ACC112 (cell line): ENCODE results near the gene C10orf105.

Source experiments
- H2AFZ ChIP-seq: fragments of 200-600 bp; sonication (generic); one replicate; pipeline ENCODE4 v1.6.0; 2017; ENCODE audit warnings: antibody characterized with exemption, low read length; ENCODE audit not compliant: unreplicated experiment
- H3K27ac ChIP-seq: fragments of 200-600 bp; sonication (generic); 2 replicates; pipeline ENCODE4 v1.5.1; 2014; ENCODE audit warnings: low read depth, mild to moderate bottlenecking, antibody characterized with exemption, low read length, moderate library complexity
- H3K27me3 ChIP-seq: fragments of 200-600 bp; sonication (generic); 2 replicates; pipeline ENCODE4 v1.6.1; 2014; ENCODE audit warnings: mild to moderate bottlenecking, antibody characterized with exemption, low read length, moderate library complexity, mixed read lengths; ENCODE audit not compliant: insufficient read depth
- H3K36me3 ChIP-seq: fragments of 200-600 bp; sonication (generic); 2 replicates; pipeline ENCODE4 v1.6.1; 2016; ENCODE audit warnings: mild to moderate bottlenecking, antibody characterized with exemption, low read length, moderate library complexity, mixed read lengths; ENCODE audit not compliant: insufficient read depth
- H3K4me1 ChIP-seq: fragments of 200-600 bp; sonication (generic); one replicate; pipeline ENCODE4 v1.6.1; 2016; ENCODE audit warnings: low read length, mixed read lengths; ENCODE audit not compliant: insufficient read depth, unreplicated experiment, control insufficient read depth
- H3K4me3 ChIP-seq: fragments of 200-600 bp; sonication (generic); 2 replicates; pipeline ENCODE4 v1.5.1; 2014; ENCODE audit warnings: mild to moderate bottlenecking, low read depth, low read length
- H3K79me2 ChIP-seq: fragments of 200-600 bp; sonication (generic); one replicate; pipeline ENCODE4 v1.6.0; 2016; ENCODE audit warnings: low read length; ENCODE audit not compliant: control insufficient read depth, unreplicated experiment, insufficient read depth

Gene C10orf105

DNA sequence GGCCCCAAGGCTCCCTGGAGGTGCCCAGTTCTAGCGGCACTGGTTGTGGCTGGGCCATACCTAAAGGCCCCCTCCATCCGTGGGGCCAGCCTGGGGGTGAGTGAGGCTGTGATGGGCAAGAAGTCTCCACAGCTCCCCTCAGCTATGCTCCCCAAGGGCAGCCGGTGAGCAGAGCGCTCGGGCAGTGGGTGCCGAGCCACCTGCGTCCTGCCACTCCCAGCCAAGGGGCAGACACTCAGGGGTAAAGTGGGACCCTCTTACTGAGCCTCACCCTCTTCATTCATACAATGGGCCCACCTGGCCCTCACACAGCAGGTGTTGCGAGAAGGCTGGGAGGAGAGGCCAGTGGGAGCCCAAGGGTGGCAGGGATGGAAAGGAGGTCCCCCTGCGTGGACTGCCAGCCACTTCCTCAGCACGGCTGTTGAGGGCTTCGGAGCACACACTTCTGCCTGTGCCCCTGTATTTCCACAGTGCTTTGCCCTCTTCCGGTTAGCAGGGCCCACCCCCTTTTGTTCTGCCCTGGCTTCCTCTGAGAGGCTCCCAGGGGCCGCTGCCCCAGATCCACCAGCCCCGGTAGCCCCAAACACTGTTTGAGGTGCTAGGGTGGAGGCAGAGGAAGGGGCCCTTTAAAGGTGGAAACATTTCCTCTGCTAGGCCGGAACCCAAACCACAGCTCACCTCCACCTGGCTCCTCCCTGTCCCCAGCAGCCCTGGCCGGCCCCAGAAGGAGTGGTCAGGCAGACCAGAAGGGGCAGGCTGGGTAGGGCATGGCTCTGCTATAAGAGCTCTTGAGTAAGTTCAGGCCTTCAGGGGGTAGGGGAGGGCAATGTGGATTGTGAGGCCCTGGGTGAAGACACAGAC, 16.4 kb upstream of the C10orf105 start:
- H3K36me3 ChIP-seq: no peaks in the 10 kb centered on the region

DNA sequence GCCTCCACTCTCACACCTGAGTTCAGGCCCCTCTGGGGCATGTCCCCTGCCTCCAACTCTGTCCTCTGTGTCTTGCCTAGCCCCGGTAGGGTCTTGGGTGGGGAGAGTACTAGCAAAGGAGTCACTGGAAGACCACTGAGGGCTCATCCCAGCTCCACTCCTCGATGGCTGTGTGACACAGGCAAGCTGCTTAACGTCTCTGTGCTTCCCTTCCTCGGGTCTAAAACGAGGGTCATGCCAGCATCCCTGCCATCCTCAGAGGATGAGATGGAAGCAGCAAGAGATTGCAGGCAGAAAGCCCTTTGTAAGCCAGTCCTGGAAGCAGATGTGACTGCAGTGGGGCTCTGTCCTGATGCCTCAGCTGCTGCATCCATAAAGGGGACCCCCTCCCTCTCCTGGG, 15.2 kb upstream of the C10orf105 start:
- H2AFZ ChIP-seq: no peak overlapping the region
- no peaks in the 10 kb centered on the region for H3K36me3 ChIP-seq
- peaks cover 4% of the 10 kb centered on the region; the same call in 1 of the 2 replicates for H3K27me3 ChIP-seq
- no peak overlapping the region for H3K4me3 ChIP-seq
- no peaks in the 10 kb centered on the region for H3K79me2 ChIP-seq
- H3K4me1 ChIP-seq: no peaks in the 10 kb centered on the region
- no peak overlapping the region for H3K27ac ChIP-seq

More for the DNA sequence above, 16.4 kb upstream of the C10orf105 start:
- H3K4me1 ChIP-seq: no peaks in the 10 kb centered on the region
- no peak overlapping the region for H3K4me3 ChIP-seq
- H3K79me2 ChIP-seq: no peaks in the 10 kb centered on the region
- H2AFZ ChIP-seq: no peak overlapping the region
- no peak overlapping the region for H3K27ac ChIP-seq
- H3K27me3 ChIP-seq: peaks cover 4% of the 10 kb centered on the region; the same call in 1 of the 2 replicates

DNA sequence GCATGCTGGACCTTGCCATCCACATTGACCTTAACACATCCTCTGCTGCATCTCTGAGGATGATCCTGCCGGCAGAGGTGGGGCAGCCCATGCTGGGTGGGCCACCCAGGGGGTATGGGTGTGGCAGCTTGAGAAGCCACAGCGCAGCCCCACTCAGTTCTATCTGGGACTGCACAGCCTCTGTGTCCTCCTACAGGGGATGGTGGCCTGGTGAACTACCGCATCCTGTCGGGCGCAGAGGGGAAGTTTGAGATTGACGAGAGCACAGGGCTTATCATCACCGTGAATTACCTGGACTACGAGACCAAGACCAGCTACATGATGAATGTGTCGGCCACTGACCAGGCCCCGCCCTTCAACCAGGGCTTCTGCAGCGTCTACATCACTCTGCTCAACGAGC, 12.2 kb upstream of the C10orf105 start:
- no peaks in the 10 kb centered on the region for H3K36me3 ChIP-seq
- no peak overlapping the region for H3K4me3 ChIP-seq
- no peak overlapping the region for H2AFZ ChIP-seq
- no peak overlapping the region for H3K27ac ChIP-seq
- H3K27me3 ChIP-seq: peaks cover 4% of the 10 kb centered on the region; the same call in 1 of the 2 replicates
- peaks cover 10% of the 10 kb centered on the region for H3K4me1 ChIP-seq
- H3K79me2 ChIP-seq: no peaks in the 10 kb centered on the region

DNA sequence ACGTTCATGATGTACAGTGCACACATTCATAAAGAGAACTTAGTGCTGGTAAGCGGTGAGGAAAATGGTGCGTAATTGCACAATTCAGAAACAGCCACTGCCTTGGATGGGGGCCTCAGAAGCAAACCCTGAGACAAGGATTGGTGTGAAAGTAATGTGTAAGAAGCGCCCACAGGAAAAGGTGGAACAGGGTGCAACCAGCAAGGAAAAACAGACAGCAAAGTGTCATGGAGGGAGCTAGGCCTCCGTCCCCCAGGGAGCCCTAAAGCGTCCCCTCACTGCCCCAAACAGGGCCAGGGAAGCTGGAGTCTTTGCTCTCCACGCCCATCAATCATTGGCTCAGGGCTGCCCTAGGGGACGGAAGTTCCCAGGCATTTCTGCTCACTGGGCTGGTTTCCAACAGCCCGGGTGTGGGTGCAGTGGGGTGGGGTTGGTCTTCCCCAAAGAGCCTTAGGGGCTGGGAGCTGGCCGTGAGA, 9.6 kb upstream of the C10orf105 start:
- Histone ChIP-seq H3K79me2 (no peaks in the 10 kb centered on the region), H3K27me3 (peaks cover 4% of the 10 kb centered on the region; the same call in 1 of the 2 replicates), H3K27ac (no peak overlapping the region), H2AFZ (no peak overlapping the region), H3K4me1 (peaks cover 17% of the 10 kb centered on the region), H3K4me3 (no peak overlapping the region), H3K36me3 (no peaks in the 10 kb centered on the region)

DNA sequence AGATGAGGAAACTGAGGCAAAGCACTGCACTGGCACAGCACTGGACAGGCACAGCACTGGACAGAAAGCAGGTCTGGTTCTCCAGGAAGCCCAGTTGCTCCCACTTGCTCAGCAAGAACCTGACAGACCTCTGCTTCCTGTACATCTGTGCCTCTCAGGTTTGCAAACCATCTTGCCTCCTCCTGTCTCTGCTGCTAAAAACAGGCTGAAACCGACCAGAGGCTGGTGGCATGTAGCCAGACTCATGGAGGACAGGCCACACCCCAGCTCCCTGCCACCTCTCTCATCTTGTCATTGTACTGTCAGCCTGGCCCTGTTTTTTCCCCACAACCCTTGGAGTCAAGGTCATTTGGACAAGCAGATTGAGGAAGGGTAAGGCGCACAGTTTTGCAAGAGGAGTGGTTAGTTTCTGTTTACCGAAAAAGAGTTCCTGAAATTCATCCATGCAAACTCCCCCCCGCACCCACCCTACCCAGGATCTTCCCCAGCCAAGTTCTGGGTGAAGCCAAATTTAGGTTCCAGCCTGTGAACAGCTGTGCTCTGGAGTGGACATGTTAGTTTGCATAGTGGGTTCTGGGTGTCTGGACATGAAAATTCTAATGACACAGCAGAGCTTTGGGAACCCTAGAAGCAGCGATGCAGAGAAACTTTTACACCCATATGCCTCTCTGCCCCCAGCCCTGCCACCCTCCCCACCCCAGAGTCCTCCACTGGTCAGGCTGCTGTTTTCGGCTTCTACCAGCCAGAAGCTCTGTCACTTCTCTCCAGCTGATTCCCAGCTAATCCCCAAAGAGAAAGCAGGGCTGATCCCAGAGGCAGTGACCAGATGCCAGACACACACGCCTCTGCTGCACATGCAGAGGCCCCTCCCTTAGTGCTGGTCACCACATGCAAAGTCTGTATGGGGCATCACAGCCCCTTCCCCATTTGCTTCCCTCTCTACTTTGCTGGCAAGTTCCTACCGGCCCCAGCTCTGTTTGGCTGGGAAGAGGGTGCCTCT, 8.5 kb upstream of the C10orf105 start:
- Histone ChIP-seq H3K27ac (no peak overlapping the region), H3K4me1 (peaks cover 17% of the 10 kb centered on the region), H3K36me3 (no peaks in the 10 kb centered on the region), H3K4me3 (no peak overlapping the region), H3K79me2 (no peaks in the 10 kb centered on the region), H2AFZ (peak overlapping the region; percentile 25), H3K27me3 (no peaks in the 10 kb centered on the region)

DNA sequence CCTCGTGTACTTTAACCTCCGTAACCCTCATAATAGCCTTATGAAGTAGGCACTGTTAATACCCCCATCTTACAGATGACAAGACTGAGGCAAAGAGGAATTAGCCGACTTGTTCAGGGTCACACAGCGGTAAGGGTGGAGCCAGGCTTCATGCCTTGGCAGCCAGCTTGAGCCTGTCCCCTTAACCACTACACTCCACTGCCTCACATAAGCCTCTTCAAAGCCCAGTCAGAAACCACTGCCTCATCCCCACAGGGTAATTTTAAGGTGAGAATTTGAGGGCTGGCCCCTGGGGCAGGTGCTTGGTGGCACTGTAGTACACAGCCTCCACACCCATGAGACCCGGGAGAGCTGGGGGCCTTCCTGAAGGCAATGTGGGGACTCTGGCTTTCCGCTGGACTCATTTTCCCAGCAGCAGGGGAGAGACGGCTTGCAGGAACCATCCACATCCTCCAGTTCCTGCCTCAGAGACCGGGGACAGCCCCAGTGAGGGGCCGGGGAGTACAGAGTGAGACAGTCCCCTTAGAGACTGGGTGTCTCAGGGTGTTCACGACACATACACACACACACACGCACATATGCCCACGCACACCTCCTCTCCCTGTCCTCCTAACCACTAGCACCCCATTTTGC, 7.6 kb upstream of the C10orf105 start:
- H3K4me1 ChIP-seq: peaks cover 17% of the 10 kb centered on the region
- no peaks in the 10 kb centered on the region for H3K79me2 ChIP-seq
- H3K4me3 ChIP-seq: no peak overlapping the region
- no peak overlapping the region for H2AFZ ChIP-seq
- H3K27me3 ChIP-seq: no peaks in the 10 kb centered on the region
- no peaks in the 10 kb centered on the region for H3K36me3 ChIP-seq
- H3K27ac ChIP-seq: no peak overlapping the region

DNA sequence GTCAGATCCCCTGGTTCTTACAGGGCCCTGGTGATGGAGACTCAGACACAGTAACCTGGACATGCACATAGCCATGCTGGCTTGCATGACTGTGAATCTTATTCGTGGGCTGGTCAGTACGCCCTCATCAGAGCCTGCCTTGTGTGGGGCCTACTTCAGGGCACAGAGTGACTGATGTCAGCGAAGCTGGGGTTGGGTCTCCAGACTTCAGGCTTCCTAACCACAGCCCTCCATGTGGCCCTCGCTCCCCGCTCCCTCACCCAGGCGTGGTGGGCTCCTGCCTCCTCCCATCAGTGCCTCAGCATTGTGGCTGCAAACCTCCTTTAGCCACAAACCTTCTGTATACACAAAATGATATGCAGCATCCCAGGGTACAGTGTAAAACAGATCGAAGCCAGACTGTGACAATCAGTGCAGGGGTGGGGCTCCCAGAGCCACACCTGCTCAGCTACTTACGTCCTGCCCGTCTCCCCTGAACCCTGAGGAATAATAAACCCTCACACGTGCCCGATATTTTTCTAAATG, 7.1 kb upstream of the C10orf105 start:
- Histone ChIP-seq H3K4me1 (peaks cover 17% of the 10 kb centered on the region), H3K27me3 (no peaks in the 10 kb centered on the region), H3K79me2 (no peaks in the 10 kb centered on the region), H3K27ac (no peak overlapping the region), H2AFZ (no peak overlapping the region), H3K36me3 (no peaks in the 10 kb centered on the region), H3K4me3 (no peak overlapping the region)

DNA sequence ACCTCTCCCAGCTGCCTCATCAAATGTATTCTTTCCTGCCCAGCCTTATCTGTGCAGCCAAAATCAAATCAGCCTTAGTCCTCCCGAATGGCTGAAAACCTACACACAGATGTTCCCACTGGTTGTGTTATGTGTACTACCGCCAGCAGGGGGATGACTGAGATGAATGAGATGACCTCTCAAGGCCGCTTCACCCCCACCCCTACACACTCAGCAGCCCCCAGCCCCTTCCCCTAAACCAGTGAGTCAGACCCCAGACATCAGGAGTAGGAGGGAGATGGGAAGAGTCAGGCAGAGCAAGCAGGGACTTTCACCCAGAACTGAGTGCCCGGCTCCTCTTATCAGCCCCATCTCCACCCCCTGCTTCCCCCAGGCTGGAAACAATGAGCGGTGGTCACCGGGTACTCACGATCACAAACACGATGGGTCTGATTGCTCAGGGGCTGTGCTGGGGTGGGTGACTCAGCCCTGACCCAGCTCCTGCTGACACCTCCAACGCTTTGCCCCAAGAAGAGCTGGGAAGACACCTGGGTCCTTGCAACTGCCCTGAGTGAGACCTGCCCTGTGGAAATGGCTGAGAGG, 6.5 kb upstream of the C10orf105 start:
- H3K79me2 ChIP-seq: no peaks in the 10 kb centered on the region
- H2AFZ ChIP-seq: no peak overlapping the region
- H3K27me3 ChIP-seq: no peaks in the 10 kb centered on the region
- H3K4me3 ChIP-seq: no peak overlapping the region
- H3K4me1 ChIP-seq: peaks cover 17% of the 10 kb centered on the region
- no peak overlapping the region for H3K27ac ChIP-seq
- H3K36me3 ChIP-seq: no peaks in the 10 kb centered on the region

DNA sequence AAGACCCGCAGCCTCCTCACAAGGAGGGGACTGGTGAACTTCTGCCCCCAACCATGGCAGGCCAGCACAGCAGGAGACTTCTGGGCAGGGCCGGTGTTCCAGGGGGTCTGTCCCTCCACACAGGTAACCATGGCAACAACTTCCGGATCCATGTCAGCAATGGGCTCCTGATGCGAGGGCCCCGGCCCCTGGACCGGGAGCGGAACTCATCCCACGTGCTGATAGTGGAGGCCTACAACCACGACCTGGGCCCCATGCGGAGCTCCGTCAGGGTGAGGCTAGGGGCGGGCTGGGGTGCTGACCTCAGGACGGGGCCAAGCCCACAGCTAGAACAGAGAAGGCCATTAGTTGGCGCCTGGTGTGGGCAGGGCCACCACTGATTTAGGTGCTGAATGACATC, 5.7 kb upstream of the C10orf105 start:
- H3K4me1 ChIP-seq: peaks cover 17% of the 10 kb centered on the region
- no peak overlapping the region for H3K27ac ChIP-seq
- no peaks in the 10 kb centered on the region for H3K36me3 ChIP-seq
- no peaks in the 10 kb centered on the region for H3K79me2 ChIP-seq
- no peak overlapping the region for H2AFZ ChIP-seq
- no peak overlapping the region for H3K4me3 ChIP-seq
- H3K27me3 ChIP-seq: no peaks in the 10 kb centered on the region

DNA sequence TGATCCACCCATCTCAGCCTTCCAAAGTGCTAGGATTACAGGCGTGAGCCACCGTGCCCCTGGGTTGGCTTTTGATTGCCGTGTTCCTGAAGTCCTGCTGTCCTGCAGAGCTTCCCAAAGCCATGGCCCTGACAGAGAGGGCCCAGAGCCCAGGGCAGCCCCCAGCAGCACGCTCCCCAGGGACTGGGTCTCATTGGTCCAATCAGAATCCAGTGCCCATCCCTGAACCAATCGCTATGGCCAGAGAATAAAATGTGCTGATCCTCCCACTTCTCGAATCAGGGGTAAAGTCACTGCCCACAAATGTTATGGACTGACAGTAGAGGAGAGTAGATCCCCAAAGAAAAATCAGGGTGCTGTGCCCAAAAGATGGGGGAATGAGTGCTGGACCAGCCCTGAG, 5.0 kb upstream of the C10orf105 start:
- Histone ChIP-seq H3K36me3 (no peaks in the 10 kb centered on the region), H2AFZ (no peak overlapping the region), H3K79me2 (no peaks in the 10 kb centered on the region), H3K4me1 (peaks cover 17% of the 10 kb centered on the region), H3K27me3 (no peaks in the 10 kb centered on the region), H3K4me3 (no peak overlapping the region), H3K27ac (no peak overlapping the region)
